Cardiac fibroblast (primary cell): ENCODE measurements around the gene LAMA1.
A peak's percentile ranks its signal among the peaks of the same experiment; 100 is the strongest.

Experiments
- DNase-seq, 2 donors: peaks; one replicate each; pipeline versions ENCODE4 v3.0.0 to v3.0.0-alpha.2; 2010; ENCODE audit warnings: low read depth in 2 of 2
- H3K4me3 ChIP-seq, 2 donors: replicated peaks in 1 of 2; 1 replicate in 1 of 2; 2 replicates in 1 of 2; pipeline ENCODE4 v1.5.1; 2011; ENCODE audit warnings: low read depth in 2 of 2, low read length in 2 of 2, mild to moderate bottlenecking in 2 of 2, moderate library complexity in 1 of 2
- CTCF ChIP-seq: IDR thresholded peaks from one replicate; pipeline ENCODE4 v1.5.1; 2011; ENCODE audit warnings: low read depth, mild to moderate bottlenecking, low read length, inconsistent platforms

Gene LAMA1

GRCh38 chr18:7117390-7118355, at the start of gene LAMA1:
Gene LAMA1, minus strand, starts transcription at chr18:7117797. Its CDS starts 77 bp downstream, at chr18:7117720.
- DNase-seq, result peak; percentile 32 to 51
- peak within 1 kb of the TSS; percentile 72 to 73 for H3K4me3 ChIP-seq
- no peak for TF ChIP-seq CTCF

GRCh38 chr18:7165846-7166393, 48.3 kb upstream of the LAMA1 start:
- TF ChIP-seq CTCF, result no peak
- DNase-seq, result no peak
- H3K4me3 ChIP-seq, result no peak overlapping the region

- peak; percentile 37 to 50 for DNase-seq
- H3K4me3 ChIP-seq, result no peak overlapping the region
- peak; percentile 30 for TF ChIP-seq CTCF
These were observed 46.9 kb upstream of the LAMA1 start for GRCh38 chr18:7164323-7165004.

GRCh38 chr18:7158216-7158615, 40.6 kb upstream of the LAMA1 start:
- peak; percentile 79 for DNase-seq
- no peak for TF ChIP-seq CTCF
- H3K4me3 ChIP-seq, result no peak overlapping the region

- TF ChIP-seq CTCF, result no peak
- no peak for DNase-seq
- no peak overlapping the region for H3K4me3 ChIP-seq
These were observed 40.2 kb upstream of the LAMA1 start for GRCh38 chr18:7157760-7158159.

GRCh38 chr18:7155887-7156286, 38.3 kb upstream of the LAMA1 start:
- H3K4me3 ChIP-seq, result no peak overlapping the region
- DNase-seq, result no peak
- TF ChIP-seq CTCF, result no peak
